GM12873 (cell line): ENCODE measurements around the gene PHF1.

ENCODE experiments used
- TF ChIP-seq, protein P1 (sequence below): IDR thresholded peaks from 2 replicates; pipeline ENCODE4 v1.5.1; 2012; ENCODE audit warnings: low read depth, mild to moderate bottlenecking, moderate library complexity, low read length, control low read depth; ENCODE audit not compliant: insufficient read depth; ENCODE audit errors: missing control alignments

PHF1 gene

GRCh38 chr6:33420491-33421343, 9.9 kb downstream of the PHF1 start:
- TF ChIP-seq, protein P1, sequence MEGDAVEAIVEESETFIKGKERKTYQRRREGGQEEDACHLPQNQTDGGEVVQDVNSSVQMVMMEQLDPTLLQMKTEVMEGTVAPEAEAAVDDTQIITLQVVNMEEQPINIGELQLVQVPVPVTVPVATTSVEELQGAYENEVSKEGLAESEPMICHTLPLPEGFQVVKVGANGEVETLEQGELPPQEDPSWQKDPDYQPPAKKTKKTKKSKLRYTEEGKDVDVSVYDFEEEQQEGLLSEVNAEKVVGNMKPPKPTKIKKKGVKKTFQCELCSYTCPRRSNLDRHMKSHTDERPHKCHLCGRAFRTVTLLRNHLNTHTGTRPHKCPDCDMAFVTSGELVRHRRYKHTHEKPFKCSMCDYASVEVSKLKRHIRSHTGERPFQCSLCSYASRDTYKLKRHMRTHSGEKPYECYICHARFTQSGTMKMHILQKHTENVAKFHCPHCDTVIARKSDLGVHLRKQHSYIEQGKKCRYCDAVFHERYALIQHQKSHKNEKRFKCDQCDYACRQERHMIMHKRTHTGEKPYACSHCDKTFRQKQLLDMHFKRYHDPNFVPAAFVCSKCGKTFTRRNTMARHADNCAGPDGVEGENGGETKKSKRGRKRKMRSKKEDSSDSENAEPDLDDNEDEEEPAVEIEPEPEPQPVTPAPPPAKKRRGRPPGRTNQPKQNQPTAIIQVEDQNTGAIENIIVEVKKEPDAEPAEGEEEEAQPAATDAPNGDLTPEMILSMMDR = no peak

DNA sequence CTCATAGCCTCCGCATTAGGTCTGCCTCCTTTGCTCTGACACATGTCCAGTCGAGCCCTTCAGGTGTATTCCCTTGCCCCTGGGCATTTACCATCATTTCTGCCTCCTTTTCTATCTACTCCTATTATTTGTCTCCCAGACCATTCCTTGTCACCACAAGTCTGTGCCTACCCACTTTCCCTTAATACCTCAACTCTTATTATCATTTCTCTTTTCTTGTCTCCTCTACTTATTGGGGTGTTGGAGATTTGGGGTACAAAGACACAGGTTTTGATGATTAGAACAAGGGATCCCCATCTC, 10.5 kb downstream of the PHF1 start:
- TF ChIP-seq, protein P1 = no peak

DNA sequence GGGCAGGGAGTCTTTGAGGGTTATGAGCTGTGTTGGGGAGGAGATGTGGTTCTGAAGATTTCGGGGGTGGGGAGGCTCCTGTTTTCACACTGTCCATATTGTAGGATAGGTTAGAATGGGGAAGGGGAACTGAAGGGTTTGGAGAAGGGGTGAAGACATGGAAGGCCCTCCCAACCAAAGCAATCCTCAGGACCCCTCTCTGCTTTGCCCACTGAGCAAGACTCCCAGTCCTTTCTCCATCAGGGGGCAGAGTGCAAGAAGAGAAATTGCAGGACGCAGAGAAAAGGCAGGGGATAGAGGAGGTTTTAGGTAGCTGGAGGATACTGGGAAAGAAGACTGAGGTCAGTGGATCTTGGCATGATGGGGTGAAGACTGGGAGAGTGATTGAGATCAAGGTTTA, 13.0 kb downstream of the PHF1 start:
- TF ChIP-seq, protein P1 = no peak

GRCh38 chr6:33424855-33425667, 14.2 kb downstream of the PHF1 start:
- TF ChIP-seq, protein P1 = no peak

- TF ChIP-seq, protein P1 = peak; percentile 76
Measured at GRCh38 chr6:33425668-33426577, 15.1 kb downstream of the PHF1 start.

- TF ChIP-seq, protein P1 = no peak
Measured at GRCh38 chr6:33426590-33427511, 16.0 kb downstream of the PHF1 start.
